ENCODE data around the gene SRGAP1. TPM values are rescaled to one million over a fixed set of nuclear protein-coding genes. Genes with fewer than 3 reads are reported as not detected.
"Not testable (repeated sequence)": the region's sequence is repeated elsewhere in the genome, so short reads cannot be mapped to it uniquely, and the experiment has no call there.

SRGAP1 gene
- polyA plus RNA-seq, 3 donors, result 20.6 to 23.9 (median 23.2) TPM

DNA sequence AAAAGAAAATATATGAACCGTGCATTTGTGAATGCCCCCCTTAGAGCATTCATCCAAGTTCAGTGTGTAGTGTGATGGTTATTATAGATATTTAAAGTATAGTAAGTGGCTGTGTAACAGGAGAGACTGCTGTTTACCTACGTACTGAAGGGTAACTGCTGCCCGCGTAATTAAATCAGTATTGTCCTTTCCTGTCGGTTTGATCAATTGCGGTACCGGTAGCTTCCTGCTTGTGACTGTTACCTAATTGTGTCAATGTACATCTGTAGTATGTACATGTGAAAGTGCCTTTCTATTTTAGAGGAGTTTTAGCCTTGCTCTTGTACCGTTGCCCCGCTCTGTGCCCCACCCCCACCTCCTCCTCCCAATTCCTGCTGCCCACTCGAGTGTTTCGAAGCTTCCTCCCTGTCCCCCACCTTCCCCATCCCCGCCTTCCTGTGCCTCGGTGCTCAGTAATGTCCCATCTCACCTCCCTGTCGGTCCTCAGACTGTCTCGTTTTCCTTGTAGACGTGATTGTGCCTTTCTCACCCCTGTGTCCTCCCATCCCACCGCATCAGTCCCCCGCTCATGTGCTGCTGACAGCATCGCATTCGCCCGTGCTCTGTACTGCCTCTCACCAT is 302.6 kb downstream of the SRGAP1 start:
- DNase-seq (ENCODE audit: extremely low read depth in 1 of 11, low read depth in 9 of 11, low spot score in 4 of 11), result peak in 10 of 11 donors; percentile 15 to 53 (median 38)

DNA sequence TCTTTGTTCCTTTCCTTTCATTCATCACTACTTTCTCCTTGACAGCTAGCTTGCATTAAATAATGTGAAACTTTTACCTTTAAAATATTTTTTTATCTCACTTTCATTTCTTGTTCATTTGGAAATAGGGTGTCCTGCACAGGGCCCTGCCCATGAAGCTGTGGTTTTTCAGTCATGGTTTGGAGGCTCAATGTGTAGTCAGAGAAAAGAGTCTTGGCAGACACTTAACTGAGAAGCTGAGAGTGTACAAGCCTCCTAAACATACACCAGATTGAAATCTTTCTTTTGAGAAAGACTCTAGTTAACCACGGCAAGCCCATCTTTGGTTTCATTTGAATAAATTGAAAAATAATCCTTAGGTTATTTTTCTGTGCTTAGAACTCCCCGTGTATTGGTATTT is 303.4 kb downstream of the SRGAP1 start:
- DNase-seq (ENCODE audit: extremely low read depth in 1 of 11, low read depth in 9 of 11, low spot score in 4 of 11), result no peak

DNA sequence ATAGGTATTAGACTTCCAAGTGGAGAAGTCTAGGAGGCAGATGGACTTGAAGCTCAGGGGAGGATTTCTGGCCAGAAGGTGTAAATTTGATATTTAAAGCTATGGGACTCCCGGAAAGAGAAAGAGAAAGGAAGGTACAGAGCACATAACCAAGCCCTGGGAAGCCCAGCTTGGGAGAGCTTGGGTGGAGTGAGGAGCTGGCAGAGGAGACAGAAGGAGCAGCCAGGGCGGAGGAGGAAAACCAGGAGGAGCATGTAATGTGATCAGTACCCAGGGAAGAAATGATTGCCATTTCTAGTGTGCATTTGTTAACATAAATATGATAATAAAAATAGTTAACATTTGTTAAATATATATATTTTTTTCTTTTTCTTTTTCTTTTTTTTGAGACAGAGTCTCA is 310.2 kb downstream of the SRGAP1 start:
- DNase-seq (ENCODE audit: extremely low read depth in 1 of 11, low read depth in 9 of 11, low spot score in 4 of 11), result no peak

DNA sequence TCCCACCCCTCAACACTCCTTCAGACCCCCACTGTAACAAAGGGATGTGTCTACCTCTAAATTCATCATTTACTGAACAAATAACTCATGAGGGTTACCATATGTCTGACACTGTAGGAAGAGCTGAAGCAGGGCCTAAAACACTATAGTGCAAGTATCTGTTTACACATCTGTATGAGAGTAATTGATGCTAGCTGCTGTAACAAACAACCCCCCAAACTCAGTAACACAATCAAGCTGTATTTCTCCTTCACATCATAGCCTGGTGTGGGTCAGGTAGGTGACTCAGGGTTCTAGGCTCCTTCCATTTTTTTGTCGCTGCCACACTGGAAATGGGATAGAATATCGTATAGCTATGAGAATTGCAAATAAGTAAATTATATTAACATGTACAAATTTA is 312.6 kb downstream of the SRGAP1 start:
- no peak for DNase-seq (ENCODE audit: extremely low read depth in 1 of 11, low read depth in 9 of 11, low spot score in 4 of 11)

DNA sequence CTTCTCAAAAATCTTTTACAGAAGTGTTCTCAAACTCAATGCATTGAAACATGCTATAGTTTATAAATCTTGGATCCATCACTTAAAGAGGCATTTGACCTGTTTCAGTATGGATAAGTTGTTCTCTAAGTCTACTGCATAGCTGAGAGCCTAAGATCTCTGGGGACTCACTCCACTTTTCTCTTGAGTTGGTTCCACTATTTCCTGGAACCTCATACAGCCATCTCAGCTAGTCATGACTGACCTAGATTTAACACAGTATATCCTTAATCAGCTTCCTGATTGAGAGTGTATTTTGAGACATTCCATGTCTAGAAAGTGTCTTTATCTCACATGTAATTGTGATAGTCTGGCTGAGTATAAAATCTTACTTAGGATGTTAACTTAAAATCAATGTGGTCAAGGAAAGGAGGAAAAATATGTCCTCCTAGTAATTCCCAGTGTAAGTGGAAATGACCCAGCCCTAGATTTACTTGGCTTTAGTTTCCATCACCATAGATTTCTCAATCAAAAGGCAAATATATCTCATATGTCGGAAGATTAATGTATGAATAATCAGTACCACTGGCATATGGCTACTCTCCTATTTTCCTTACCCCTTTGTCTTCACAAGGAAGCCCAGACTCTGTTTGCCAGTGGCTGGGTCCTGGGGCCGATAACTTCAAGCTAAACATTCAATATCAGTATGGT is 315.7 kb downstream of the SRGAP1 start:
- no peak for DNase-seq (ENCODE audit: extremely low read depth in 1 of 11, low read depth in 9 of 11, low spot score in 4 of 11)

DNA sequence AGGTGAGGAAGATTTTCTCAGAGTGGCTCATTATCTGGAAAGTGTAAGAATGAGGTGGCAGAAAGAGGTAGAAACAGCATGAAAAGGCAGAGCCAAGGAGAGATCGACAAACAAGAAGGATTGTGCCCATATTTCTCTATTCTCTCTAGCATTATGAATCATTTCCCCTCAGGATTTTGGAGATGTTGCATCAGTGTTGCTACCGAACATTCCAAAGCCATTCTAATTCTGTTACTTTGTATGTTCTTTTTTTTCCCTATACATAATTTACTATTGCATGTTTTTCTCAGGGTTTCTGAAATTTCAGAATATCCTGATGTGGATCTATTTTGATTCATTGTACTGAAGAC is 316.2 kb downstream of the SRGAP1 start:
- no peak for DNase-seq (ENCODE audit: extremely low read depth in 1 of 11, low read depth in 9 of 11, low spot score in 4 of 11)

DNA sequence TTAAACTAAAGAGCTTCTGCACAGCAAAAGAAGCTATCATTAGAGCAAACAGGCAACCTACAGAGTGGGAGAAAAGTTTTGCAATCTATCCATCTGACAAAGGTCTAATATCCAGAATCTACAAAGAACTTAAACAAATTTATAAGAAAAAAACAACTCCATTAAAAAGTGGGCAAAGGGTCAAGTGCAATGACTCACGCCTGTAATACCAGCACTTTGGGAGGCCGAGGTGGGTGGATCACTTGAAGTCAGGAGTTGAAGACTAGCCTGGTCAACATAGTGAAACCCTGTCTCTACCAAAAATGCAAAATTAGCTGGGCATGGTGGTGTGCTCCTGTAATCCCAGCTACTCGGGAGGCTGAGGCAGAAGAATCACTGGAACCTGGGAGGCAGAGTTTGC is 322.1 kb downstream of the SRGAP1 start:
- DNase-seq (ENCODE audit: extremely low read depth in 1 of 11, low read depth in 9 of 11, low spot score in 4 of 11), result not testable (repeated sequence)

DNA sequence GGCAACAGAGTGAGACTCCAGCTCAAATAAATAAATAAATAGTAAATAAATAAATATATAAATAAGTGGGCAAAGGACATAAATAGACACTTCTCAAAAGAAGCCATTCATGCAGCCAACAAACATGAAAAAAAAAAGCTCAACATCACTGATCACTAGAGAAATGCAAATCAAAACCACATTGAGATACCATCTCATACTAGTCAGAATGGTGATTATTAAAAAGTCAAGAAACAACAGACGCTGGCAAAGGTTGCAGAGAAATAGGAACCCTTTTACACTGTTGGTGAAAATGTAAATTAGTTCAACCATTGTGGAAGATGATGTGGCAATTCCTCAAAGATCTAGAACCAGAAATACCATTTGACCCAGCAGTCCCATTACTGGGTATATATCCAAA is 322.5 kb downstream of the SRGAP1 start:
- DNase-seq (ENCODE audit: extremely low read depth in 1 of 11, low read depth in 9 of 11, low spot score in 4 of 11), result not testable (repeated sequence)

DNA sequence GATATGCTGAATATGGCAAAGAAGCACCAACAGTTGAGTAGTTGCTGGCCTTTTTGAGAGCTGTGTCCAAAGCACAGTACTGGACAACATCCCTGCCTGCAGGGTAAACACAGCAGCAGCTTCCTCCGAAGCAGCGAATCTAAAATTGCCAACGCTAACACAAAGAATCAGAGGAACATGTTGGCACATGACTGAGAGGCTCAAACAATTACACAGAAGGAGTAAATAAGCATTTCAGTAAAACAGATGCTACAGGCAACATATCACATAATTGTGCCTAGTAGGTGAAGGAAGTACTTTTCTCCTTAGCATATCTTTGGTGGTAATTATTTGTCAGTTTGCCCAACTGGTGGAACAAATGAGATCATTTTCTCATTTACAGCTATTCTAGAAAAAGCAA is 325.5 kb downstream of the SRGAP1 start:
- no peak for DNase-seq (ENCODE audit: extremely low read depth in 1 of 11, low read depth in 9 of 11, low spot score in 4 of 11)

DNA sequence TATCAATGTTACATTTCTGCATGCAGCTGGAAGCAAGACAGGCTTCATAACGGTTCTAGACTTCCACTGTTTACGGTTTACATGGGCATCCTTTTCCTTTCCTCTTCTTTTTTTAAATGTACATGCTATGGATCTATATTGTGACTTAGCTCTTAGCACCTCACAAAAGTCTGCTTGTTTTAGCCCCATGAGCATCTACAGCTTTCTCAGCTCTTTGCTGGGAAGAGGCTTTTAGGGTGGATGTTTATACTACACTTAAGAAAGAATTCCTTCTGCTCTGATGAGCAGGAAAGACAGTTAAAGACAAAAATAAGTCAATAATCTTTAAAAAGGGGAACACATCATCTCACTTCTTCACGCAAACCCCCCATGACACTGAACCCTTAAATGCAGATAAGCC is 326.2 kb downstream of the SRGAP1 start:
- DNase-seq (ENCODE audit: extremely low read depth in 1 of 11, low read depth in 9 of 11, low spot score in 4 of 11), result no peak

DNA sequence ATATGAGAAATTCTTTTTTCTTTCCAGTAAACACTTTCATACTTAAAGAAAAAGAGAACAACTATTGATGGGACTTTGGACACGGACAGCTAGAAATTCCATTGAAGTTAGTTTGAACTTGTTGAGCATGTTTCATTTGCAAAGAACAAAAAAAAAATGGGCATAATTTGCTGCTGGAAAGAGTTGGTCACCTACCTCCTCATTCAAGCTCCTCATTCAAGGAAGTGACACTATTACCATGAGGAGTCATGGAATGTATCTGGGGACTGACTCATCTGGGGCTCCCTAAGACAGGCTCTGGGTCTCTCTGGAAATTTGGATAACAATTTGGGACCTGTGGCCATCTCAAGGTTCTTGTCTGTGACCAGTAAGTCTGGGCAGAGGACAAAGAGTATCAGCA is 327.2 kb downstream of the SRGAP1 start:
- DNase-seq (ENCODE audit: extremely low read depth in 1 of 11, low read depth in 9 of 11, low spot score in 4 of 11), result no peak

DNA sequence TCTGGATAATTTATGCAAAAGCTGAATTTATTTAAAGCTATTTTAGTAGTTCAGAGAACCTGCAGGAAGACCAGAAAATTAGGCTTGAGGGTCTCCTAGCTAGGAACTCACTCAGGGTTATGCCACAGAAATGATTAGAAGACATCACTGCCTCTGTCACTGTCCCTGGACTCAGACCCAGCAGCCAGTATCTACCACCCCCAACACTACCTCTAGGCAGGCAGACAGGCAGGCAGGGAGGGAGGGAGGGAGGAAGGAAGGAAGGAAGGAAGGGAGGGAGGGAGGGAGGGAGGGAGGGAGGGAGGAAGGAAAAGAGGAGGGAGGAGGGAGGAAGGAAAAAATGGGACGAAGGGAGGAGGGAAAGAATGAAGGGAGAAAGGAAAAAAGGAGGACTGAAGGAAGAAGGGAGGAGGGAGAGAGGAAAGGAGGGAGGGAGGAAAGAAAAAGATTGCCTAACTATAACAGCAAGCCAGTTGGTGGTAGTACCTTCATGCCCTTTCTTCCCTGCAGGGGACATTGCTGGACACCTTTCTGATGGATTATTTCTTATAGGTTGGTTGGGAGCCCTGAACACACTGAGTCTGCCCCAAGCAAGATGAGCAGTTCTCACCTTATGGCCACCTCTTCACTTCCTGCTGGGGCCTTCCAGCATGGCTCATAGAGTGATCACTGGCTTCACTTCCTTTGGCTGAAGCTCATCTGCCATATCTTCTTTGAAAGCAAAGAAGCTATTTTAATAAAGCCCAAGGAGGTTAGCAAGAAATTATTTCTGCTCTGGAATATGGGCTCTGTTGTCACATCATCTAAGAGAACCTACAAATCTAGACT is 327.9 kb downstream of the SRGAP1 start:
- no peak for DNase-seq (ENCODE audit: extremely low read depth in 1 of 11, low read depth in 9 of 11, low spot score in 4 of 11)

DNA sequence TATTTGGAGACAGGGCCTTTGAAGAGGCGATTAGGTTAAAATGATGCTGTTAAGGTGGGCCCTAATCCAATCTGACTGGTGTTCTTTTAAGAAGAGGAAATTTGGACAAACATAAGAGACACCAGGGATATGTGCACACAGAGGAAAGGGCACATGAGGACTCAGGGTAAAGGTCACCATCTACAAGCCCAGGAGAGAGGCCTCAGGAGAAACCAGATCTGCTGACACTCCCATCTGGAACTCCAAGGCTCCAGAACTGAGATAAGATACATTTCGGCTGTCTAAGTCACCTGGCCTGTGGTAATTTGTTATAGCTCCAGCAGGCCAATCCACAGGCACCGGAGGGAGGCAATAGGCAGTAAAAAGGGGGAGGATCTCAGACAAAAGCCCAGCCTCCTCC is 329.0 kb downstream of the SRGAP1 start:
- DNase-seq (ENCODE audit: extremely low read depth in 1 of 11, low read depth in 9 of 11, low spot score in 4 of 11), result no peak

DNA sequence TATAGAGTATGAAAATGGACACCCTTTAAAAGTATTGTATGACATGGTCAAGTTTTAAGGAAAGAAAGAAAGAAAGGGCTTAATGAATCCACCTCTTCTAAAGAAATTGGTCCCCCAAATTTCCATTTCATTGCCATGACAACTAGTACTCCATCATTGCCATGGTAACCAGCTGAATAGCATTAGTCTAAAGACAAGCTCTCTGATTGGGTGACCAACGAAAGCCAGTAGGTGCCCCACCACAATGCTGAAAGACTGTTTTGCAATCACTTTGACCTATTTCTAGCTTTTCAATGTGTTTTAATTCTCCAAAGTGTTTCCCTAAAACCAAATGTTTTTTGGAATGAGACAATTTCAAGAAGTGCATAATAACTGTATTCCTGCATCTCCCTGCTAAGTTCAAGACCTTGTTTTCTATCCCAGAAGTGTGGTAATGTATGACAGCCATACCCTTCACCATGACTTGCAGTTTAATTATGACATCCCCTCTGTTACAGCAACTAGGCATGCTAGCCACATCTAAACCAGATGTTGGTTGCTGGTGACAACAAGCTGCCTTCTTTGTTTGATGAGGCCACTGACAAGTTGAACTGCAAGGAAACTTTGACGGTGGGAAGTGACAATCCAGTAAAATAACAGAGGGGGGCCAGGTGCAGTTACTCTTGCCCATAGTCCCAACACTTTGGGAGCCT is 330.9 kb downstream of the SRGAP1 start:
- no peak for DNase-seq (ENCODE audit: extremely low read depth in 1 of 11, low read depth in 9 of 11, low spot score in 4 of 11)

DNA sequence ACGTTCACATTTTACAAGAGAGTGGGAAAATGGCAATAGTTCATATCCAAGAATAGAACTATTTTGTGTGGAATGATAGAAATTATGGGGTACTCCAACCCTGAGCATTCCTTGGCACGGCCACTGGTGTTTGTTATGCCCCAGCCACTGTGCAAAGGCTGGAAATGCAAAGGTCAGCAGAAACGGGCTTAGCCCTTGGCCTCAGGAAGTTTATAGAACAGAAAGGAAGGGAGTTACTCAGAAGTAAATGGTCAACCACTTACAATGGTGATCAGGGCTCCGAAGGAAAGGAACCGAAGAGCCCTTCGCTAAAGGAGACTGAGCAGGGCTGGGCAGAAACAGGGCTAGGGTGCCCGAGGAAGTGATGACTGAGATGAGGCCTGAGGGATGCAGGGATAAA is 332.5 kb downstream of the SRGAP1 start:
- no peak for DNase-seq (ENCODE audit: extremely low read depth in 1 of 11, low read depth in 9 of 11, low spot score in 4 of 11)

DNA sequence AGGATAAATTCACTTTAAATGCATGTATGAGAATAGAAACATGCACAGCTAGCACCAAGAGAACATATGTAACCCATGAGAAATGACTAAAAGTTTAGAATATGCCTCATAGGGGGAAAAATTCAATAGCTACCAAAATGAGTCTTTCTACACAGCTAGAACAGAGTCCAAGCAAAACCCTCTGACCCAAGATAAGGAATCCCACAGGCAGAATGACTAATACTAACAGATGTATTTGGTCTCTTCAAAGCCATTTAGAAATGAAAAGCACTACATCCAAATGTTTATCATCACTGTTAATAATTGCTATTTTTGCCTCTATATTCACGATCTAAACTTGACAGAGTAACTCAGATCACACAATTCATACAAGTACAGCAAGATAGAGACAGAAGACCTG is 333.6 kb downstream of the SRGAP1 start:
- DNase-seq (ENCODE audit: extremely low read depth in 1 of 11, low read depth in 9 of 11, low spot score in 4 of 11), result no peak

DNA sequence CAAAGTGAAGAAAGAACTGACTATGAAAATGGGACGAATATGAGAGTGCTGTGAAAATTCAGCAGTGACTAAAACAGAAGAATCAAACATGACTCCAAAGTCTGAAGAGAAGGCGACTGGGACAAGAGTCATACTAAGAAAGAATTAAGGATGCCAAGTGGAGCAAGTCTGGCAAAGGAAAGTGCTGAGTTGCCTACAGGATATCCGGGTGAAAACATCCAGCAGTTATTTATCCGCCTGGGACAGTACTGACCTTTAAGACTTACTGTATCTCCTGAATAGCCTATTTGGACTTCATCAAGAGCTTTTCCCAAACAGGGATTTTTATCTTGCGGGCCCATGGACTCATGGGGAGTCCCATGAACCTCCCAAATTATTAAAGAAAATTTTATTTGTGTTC is 336.5 kb downstream of the SRGAP1 start:
- no peak for DNase-seq (ENCODE audit: extremely low read depth in 1 of 11, low read depth in 9 of 11, low spot score in 4 of 11)

DNA sequence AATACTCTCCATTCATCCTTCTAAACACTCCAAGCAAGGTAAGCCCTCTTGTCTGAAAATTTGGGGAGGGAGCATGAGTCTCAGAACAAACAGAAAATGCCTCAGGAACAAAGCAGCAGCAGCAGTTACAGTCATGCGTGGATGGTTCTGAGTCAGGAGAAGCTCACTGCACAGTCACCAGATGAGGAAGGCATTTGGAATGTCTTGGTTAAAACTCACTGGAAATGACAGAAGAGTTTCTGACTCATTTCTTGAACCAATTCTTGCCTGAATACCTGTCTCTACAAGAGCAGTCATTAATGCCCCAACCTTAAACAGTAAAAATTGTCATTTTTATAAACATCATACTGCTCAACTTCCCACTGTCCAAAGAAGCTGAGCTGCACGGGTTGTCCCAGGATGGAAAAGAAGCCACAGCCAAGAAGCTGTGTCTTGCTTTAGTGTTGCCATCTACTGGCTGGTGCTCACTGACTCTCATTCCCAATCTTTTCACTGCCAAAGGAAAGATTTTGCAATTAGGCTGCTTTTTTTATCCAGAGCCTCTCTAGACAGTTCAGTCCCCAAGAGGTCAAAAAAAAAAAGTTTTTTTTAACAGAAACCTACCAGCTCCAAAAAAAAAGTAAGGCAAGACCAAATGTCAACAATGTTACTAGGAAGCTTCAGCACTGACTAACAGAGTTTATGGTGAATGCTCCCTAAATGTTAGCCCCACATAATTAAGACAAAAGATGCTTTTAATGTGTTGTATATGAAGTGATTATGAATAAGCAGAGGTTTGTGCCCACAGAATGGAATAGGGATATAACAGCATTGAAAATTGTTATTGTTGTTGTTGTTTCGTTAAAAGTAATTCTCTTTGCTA is 337.2 kb downstream of the SRGAP1 start:
- peak; percentile 19 to 57 (median 41) for DNase-seq (ENCODE audit: extremely low read depth in 1 of 11, low read depth in 9 of 11, low spot score in 4 of 11)

DNA sequence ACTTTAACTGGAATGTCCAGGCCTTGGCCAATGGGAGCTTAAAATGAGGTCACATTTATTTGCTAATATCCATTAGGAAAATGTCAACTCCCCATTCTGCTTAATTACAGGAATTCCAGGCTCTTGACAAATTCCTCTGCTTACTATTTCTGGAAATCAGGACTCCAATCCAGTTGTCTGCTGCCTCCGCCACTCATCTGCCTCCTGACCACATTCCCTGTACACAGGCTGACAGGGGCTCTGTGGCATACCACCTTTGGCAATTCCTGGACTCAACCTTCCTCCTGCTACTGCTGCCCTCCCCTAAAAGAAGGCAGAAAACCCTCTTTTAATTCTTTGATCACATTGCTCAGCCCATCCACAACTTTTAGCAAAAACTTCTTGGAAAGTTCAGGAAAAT is 339.7 kb downstream of the SRGAP1 start:
- DNase-seq (ENCODE audit: extremely low read depth in 1 of 11, low read depth in 9 of 11, low spot score in 4 of 11), result no peak

Measured in renal cortex interstitium (tissue), 11 donors.